HL-60 (cell line): ENCODE data around the gene ZNF821.

ENCODE experiments used
- CTCF ChIP-seq: IDR thresholded peaks from one replicate; pipeline ENCODE4 v1.5.1; 2011; ENCODE audit warnings: low read length, control low read depth, inconsistent platforms; ENCODE audit not compliant: insufficient read depth
- GABPA ChIP-seq: IDR thresholded peaks from 2 replicates; pipeline ENCODE4 v1.6.1; 2012; ENCODE audit warnings: low read depth
- POLR2AphosphoS5 ChIP-seq: IDR thresholded peaks from 2 replicates; pipeline ENCODE4 v1.6.1; 2012; ENCODE audit warnings: low read depth

GRCh38 chr16:71899171-71899570 is 15.2 kb upstream of the ZNF821 start:
- no peak for TF ChIP-seq POLR2AphosphoS5
- TF ChIP-seq CTCF = no peak
- no peak for TF ChIP-seq GABPA
